Coronary artery (tissue), 2 donors: ENCODE measurements around the gene GLDN.

Experiments
- DNase-seq: peaks from one replicate; pipeline ENCODE4 v3.0.0-alpha.2; 2017; ENCODE audit warnings: low spot score
- H3K27ac ChIP-seq, 2 donors: fragments of 200-600 bp; sonication (generic); one replicate each; pipeline ENCODE4 v1.5.1; 2016 to 2019
- H3K4me3 ChIP-seq: fragments of 200-600 bp; sonication (generic); 2 replicates; pipeline ENCODE4 v1.5.1; 2016; ENCODE audit warnings: mild to moderate bottlenecking, moderate library complexity
- CTCF ChIP-seq: fragments of 200-600 bp; sonication (generic); IDR thresholded peaks from one replicate; pipeline ENCODE4 v1.5.1; 2019; ENCODE audit warnings: antibody characterized with exemption

GLDN gene

GRCh38 chr15:51332206-51333147 is 9.0 kb upstream of the GLDN start:
- TF ChIP-seq CTCF, result no peak
- Histone ChIP-seq H3K4me3 (no peak overlapping the region), H3K27ac (peak overlapping the region in 1 of 2 donors; percentile 57)
- DNase-seq, result no peak

GRCh38 chr15:51333571-51333970 is 7.9 kb upstream of the GLDN start:
- no peak overlapping the region for H3K27ac ChIP-seq
- H3K4me3 ChIP-seq, result no peak overlapping the region
- TF ChIP-seq CTCF, result no peak
- no peak for DNase-seq

- no peak overlapping the region for H3K4me3 ChIP-seq
- no peak for DNase-seq
- TF ChIP-seq CTCF, result no peak
- no peak overlapping the region for H3K27ac ChIP-seq
These were observed 7.4 kb upstream of the GLDN start for GRCh38 chr15:51334011-51334451.

GRCh38 chr15:51335087-51335486 is 6.4 kb upstream of the GLDN start:
- no peak for DNase-seq
- Histone ChIP-seq H3K27ac (peak overlapping the region in 1 of 2 donors; percentile 54), H3K4me3 (no peak overlapping the region)
- no peak for TF ChIP-seq CTCF

- Histone ChIP-seq H3K4me3 (no peak overlapping the region), H3K27ac (peak overlapping the region; percentile 33 to 54)
- no peak for DNase-seq
- TF ChIP-seq CTCF, result no peak
These were observed 5.7 kb upstream of the GLDN start for GRCh38 chr15:51335538-51336410.

GRCh38 chr15:51338496-51338895 is 3.0 kb upstream of the GLDN start, which contains the start of gene CYP19A1:
CYP19A1 (minus strand) TSS chr15:51338596; CDS start chr15:51242912, 95,684 bp downstream.
- Histone ChIP-seq H3K4me3 (no peak within 1 kb of the TSS), H3K27ac (no peak within 1 kb of the TSS)
- TF ChIP-seq CTCF, result no peak
- no peak for DNase-seq
